HG02938 (cell line): ENCODE data around the gene OR52K2.
A peak's percentile ranks its signal among the peaks of the same experiment; 100 is the strongest.
"Not testable (repeated sequence)": the region's sequence is repeated elsewhere in the genome, so short reads cannot be mapped to it uniquely, and the experiment has no call there.

Experiments
- ATAC-seq: cut with Tn5 transposase; IDR thresholded peaks from one replicate; pipeline ENCODE4 v1.9.1; 2021; ENCODE audit warnings: mild to moderate bottlenecking, moderate library complexity; ENCODE audit not compliant: unreplicated experiment

The OR52K2 gene

DNA sequence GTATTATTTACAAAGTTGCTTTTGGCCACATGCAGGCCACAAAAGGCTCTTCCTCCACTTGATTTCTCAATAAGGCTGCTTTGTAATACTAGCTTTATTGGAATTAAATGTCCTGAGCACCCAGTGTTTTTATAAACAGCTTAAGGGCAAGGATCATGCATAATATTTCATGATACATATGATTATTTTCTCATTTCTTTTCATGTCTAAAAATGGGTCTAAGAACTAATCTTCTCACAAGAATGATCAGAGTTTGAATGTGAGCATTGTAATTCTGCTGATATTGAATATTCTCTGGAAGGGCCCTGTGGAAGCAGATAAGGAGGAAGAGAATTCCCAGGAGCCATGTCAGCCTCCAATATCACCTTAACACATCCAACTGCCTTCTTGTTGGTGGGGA, at the start of gene OR52K2:
TSS of gene OR52K2 (plus strand) at position 301 of the 400 bp plus-strand sequence. CDS start at position 346, 45 bp downstream.
- ATAC-seq: no peak

DNA sequence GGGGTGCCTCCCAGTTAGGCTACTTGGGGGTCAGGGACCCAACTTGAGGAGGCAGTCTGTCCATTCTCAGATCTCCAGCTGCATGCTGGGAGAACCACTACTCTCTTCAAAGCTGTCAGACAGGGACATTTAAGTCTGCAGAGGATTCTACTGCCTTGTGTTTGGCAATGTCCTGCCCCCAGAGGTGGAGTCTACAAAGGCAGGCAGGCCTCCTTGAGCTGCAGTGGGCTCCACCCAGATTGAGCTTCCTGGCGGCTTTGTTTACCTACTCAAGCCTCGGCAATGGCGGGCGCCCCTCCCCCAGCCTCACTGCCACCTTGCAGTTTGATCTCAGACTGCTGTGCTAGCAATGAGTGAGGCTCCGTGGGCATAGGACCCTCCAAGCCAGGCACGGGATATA, 42.9 kb upstream of the OR52K2 start:
- not testable (repeated sequence) for ATAC-seq

DNA sequence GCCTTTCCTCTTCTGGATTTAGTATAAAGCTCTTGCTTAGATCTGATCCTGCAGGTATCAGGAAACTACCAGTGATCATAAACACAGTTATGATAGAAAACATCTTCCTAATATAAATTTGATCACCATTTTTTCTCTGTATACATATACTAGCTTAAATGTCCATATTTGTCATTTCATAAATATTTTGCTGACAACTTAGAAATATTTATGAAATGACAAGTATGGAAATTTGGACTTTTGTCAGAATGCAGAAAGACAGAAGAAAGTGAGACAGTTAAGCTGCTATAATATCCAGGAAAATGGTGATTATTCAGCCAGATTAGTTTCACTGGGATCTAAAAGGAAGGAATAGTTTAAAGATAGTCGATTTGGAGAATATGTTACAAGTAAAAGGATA, 32.8 kb upstream of the OR52K2 start:
- ATAC-seq: no peak

DNA sequence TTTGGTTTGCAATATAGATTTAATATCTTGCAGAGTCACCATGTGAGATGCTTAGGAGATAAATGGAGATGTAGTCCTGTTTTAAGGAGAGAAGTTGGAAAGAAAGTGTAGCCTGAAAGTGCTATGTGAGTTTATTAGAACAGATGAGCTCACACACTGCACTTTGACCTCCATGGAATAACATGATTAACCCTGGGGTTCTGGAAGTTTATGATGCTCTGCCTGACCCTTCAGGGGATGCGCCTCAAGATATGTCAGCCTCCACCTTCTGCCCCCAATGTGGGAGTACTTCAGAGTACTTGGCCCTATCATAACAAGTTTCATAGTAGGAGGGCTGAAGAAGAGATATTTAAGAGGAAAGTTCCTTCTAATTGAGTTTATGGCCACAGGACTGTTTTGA, 32.3 kb upstream of the OR52K2 start:
- ATAC-seq: no peak

DNA sequence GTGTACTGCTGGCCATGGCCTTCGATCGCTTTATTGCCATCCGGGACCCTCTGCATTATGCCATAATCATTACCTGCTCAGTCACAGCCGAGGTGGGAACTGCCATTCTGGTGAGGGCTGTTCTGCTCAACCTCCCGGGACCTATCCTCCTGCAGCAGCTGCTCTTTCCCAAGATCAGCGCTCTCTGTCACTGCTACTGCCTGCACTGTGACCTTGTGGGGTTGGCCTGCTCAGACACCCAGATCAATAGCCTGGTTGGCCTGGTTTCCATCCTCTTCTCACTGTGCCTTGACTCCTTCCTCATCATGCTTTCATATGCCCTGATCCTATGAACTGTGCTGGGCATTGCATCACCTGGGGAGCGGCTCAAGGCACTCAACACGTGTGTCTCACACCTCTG, 30.7 kb upstream of the OR52K2 start:
- ATAC-seq: no peak

DNA sequence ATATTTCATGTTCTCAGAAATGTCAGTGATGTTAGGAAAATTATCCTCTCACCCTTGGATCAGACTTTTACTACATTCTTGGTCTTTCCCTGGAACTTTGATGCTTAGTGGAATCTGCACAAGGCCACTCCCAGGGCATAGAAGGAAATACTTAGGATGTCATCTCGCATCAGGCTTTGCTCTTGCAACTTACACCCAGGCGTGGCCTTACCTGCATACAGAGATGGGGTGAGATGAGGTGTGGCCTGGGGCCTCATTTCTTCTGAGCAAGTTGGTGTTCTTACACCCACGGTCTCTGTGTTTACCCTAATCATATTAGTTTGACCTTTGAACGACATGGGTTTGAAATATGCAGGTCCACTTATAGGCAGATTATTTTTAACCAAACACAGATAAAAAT, 19.0 kb upstream of the OR52K2 start:
- no peak for ATAC-seq

DNA sequence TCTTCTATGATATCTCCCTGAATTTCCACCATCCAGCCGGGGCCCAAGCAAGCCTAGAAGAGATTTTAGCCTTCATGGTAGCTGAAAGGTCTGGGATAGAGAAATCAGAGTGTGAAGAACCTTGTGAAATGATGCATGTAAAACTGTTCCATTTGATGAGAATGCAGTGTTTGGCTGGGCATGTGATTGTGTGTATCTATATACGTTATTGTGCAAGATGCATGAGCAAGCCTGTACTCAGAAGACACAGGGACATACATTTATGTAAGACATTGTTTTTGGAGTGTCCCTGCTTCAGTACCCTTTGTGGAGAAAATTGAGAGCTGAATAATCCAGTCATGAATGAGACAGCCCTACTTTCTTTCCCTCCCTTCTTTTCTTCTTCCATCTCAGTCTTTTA, 15.2 kb upstream of the OR52K2 start:
- no peak for ATAC-seq

DNA sequence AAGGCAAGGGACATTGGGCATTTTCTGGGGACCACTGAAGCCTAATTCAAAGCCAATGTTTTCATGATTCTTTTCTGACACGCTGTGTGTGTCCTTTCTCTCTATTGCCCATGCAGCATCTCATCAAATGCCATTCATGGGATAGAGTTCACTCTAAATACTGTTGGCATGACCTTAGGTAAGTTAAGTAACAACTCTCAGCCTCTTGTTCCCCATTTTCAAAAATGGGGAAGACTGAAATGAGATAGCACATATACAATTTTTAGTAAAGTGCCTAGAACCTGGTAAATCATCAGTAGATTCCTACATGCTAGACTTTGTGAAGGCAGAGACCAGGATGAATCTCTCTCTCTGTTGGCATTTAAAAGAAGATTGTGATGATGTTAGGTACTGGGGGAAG, 12.7 kb upstream of the OR52K2 start:
- no peak for ATAC-seq

DNA sequence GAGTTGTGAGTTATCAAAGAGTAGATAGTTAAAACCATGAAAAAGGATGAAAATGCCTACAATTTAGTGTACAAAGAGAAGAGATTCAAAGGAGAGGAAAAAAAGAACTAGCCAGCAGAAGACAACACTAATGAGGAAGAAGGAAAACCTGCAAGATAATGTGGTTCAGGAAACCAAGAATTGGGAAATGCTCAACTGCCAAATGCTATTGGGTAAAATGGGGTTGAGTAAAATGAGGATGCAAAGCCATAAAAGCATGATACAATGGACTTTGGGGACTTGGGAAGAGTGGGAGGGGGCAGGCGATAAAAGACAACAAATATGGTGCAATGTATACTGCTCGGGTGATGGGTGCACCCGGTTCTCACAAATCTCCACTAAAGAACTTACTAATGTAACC, 7.6 kb upstream of the OR52K2 start:
- no peak for ATAC-seq

DNA sequence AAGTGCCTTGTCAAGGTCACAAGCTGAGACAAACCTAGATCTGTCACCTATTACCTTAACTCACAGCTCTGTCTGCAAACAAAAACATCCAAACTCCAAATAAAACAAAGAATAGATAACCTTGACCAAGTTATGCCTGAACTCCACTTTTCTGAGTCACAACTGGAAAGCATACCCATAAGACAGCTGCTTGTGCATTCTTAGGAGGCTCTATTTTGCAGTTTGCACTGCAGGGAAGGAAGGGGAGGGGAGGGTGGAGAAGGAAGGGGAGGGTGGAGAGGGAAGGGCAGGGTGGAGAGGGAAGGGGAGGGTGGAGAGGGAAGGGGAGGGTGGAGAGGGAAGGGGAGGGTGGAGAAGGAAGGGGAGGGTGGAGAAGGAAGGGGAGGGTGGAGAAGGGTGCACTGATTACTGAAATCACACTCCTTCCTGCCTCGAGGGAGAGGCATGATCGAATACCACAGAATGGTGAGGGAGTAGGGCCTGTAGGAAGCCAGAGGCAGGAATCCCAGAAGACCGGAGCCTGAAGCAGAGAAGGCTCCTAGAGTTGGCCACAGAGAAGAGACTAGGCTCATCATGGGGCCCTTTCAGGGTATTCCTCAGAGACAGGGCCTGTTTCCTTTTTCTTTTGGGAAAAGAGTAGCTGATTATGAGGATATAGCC, 5.7 kb upstream of the OR52K2 start:
- no peak for ATAC-seq

DNA sequence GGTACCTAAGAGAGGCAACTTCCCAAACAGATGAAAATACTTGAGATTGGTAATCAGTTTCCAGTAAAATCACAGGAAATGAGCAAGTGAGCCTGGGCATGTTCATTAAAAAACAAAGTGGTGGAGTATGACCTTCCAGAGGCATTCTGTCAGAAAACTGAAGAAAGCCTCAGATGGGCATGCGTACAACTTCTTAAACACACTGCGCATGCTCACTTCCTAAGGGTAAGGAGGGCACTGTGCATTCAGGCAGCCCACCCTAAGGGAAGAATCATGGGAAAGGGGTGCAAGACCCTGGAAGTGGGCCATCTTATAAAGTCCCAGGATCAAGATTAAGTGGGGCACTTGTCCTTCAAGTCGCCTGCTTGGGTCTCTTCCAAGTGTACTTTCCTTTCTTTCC, 4.0 kb downstream of the OR52K2 start:
- ATAC-seq: no peak

DNA sequence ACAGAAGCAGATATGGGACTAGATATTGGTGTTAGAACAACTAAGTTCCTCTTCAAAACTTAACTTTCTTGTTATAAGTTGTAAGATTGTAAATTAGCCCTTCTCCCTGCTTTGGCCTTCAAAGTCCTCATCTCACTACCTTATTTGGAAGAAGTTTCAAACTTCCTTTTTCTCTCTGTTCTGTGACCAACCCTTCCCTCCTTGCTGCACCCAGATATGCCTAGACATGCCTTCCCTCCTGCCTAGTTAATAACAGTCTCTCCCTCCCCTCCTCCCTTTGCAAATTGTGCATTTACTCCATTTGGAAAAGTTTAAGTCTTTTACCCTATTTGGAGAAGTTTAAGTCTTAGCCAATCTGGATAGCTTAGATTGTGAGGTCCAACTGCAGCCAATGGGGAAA, 4.9 kb downstream of the OR52K2 start:
- ATAC-seq: no peak

DNA sequence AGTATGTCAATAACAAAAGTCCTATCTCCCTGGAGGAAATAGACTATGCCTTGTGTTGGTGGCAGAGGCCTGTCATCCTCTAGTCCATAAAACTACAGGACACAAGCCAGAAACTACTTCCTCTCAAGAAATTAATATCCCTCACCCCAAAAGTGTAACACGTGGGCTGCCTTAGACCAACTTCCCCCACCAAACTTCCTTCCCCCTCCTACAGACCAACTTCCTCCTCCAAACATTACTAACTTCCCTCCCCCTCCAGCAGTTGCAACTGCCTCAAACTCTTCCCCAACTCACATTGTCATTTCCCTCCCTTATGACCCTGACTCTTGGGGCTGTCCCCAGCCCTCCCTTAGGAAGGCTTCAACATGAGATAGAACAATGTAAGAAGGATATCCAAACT, 6.3 kb downstream of the OR52K2 start:
- no peak for ATAC-seq

DNA sequence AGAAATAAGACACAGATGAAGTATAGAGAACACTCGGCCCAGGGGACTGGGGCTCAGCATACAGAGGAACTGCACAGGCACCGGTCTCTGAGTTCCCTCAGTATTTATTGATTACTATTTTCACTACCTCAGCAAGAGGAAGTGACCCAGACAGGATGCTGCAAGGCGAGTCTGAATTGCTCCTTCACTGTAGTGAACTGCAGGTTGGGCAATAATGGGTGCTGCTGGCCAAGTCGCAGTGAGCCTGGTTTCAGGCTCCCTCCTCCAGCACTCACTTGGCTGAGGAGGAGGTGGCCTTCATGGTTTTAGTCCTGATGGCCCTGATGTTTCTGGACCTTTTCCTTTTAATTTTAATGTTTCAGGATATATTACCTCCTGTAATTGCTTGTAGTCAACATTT, 10.4 kb downstream of the OR52K2 start:
- peak; percentile 98 for ATAC-seq

DNA sequence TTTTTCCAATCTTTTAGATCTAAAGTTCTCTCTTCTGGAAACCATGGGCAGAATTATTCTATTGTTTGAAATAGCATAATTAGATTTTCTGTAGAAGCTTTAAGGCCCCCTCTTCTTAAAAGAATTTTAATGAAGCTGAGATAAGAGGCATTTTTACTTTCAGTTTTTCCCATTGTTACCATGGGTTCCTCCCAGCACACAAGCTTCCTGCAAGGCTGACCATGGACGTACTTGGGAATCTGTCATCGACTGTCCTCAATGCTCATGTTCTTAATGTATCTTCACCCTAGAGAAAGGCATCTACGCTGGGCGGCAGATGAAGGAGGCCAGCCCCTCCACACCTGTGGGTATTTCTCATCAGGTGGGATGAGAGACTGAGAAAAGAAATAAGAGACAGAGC, 11.1 kb downstream of the OR52K2 start:
- no peak for ATAC-seq

DNA sequence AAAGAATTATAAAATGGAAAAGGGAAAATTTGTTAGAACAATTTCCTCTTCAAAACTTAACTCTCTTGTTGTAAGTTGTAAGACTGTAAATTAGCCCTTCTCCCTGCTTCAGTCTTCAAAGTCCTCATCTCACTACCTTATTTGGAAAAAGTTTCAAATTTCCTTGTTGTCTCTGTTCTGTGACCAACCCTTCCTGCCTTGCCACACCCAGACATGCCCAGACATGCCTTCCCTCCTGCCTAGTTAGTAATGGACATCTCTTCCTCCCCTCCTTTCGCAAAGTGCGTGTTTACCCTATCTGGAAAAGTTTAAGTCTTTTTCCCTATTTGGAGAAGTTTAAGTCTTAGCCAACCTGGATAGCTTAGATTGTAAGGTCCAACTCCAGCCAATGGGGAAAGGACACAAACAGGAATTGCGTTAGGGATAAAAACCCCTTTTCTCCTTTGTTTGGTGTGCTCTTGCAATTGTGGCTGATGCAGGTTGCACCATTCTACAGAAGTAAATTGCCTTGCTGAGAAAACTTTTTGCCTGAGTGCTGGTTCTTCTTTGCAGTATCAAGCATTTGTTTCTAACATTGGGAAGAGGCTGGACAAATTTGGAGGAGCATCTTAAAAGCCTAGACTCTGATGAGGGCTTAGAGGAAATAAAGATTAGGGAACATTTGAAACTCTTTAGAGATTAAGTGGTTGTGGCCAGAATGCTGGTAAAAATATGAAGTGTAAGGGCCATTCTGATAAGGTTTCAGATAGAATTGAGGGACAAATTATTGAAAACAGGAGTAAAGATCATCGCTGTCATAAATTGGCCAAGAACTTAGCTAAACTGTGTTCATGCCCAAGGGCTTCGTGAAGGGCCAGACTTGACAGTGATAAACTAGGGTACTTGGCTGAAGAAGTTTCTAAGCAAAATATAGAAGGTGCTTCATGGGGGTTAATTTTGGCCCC, 15.4 kb downstream of the OR52K2 start:
- ATAC-seq: no peak

DNA sequence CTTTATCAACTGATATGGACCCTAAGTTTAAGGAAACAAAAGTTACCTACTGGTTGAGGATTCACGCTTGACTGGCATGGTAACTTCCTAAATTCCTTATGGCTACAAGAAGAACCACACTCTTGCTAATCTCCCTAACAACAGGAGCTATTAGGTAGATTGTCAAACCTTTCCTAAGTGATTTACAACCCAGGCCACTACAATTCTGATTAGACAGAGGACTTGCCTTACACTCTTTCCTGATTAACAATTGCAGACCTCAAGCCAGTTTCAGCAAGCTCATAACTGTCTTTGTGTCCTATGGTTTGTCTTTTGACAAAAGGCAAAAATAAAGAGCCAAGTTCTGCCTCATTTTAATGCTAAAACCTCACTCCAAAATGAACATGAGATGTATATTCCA, 16.3 kb downstream of the OR52K2 start:
- ATAC-seq: no peak

DNA sequence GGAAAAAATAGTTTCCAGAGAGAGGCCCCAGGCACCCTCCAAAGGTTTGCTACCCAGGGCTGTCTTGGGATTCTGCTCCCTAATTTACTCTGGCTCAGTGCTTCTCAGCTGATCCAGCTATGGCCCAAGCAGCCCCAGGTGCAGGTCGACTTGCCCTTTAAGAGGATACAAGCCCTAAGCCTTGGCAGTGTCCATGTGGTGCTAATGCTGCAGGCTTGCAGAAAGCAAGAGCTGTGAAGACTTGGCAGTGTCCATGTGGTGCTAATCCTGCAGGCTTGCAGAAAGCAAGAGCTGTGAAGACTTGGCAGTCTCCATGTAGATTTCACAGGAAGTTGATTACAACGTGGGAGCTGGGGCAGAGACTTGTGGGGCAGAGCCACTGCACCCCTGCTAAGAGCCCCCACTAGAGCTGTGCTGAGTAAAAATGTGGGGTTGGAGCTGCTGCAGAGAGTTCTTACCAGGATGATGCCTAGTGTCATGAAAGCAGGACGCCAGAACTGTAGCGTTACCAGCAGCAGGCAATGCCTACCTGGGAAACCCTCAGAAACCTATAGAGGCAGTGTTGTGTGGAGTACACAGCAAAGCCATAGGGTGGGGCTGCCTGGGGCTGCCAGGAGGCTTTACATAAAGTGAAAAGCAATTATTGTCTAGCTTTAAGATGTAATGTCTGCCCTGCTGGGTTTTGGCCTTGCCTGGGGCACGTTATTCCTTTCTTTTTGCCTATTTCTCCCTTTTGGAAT, 17.2 kb downstream of the OR52K2 start:
- no peak for ATAC-seq

DNA sequence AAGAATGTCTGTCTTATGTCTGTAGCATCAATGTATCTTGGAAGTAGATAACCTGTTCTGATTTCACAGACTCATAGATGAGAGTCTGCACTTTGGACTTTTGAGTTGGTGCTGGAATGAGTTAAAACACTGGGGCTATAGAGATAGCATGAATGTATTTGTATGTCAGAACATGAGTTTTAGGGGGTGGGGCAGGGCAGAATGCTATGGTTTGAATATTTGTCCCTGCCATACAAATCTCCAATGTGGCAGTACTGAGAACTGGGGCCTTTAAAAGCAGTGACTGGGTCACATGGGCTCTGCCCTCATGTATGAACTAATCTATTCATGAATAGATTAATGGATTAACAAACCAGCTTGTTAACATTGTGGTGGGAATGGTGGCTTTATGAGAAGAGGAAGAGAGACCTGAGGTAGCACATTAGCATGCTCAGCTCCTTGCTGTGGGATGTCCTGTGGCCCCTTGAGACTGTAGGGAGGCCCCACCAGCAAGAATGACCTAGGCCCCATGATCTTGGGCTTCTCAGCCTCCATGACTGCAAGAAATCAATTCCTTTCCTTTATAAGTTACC, 17.9 kb downstream of the OR52K2 start:
- ATAC-seq: peak; percentile 52

DNA sequence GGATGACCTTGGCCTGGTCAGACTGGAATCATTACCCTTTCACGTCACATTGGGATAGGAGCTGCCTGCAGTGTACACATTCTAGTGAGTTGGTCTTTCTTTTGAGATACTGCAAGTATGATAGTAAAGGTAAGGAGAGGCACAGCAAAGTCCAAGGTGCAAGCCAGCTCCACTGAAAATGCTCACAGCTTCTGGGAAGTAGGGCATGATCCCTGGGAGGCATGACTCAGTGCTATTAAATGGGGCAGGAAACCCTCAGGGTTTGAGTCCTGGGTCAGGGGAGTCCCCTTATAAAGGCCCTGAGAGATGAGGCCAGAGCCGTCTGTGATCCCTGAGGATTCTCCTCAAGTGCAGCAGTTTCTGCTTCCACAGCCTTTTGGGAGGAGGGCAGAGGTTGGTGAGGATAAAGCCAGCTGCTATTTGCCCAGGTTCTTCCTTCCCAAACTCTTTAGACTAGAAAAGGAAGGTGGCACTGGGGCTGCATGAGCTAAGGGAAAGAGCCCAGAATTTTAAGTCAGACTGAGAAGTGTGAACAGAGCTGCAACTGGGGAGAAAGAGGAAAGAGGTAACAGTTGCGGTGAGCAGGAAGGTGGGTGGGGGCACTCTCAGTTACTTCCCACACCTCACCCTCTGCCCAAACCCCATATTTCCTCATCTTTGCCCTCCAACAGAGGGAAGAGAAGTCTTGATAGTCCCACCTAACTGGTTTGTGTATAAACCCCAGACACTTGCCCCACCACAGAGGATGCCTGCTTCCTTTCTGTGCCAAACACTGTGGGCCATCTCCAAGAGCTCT, 18.9 kb downstream of the OR52K2 start:
- ATAC-seq: no peak
